C4-2B (cell line): ENCODE measurements around the gene KATNIP.
A peak's percentile ranks its signal among the peaks of the same experiment; 100 is the strongest.

Experiments
- H3K27ac ChIP-seq: fragments of 450-650 bp; 2 replicates; pipeline ENCODE4 v1.5.1; 2017
- CTCF ChIP-seq: fragments of 450-650 bp; conservative IDR thresholded peaks from 2 replicates; pipeline ENCODE4 v1.5.1; 2017; ENCODE audit warnings: mild to moderate bottlenecking
- ZFX ChIP-seq: fragments of 450-650 bp; IDR thresholded peaks from 2 replicates; pipeline ENCODE4 v1.6.1; 2017

The KATNIP gene

GRCh38 chr16:27579087-27579980 lies 29.4 kb downstream of the KATNIP start:
- H3K27ac ChIP-seq = no peak overlapping the region
- TF ChIP-seq ZFX (no peak), CTCF (no peak)

- TF ChIP-seq CTCF (no peak), ZFX (no peak)
- no peak overlapping the region for H3K27ac ChIP-seq
Observed at GRCh38 chr16:27582883-27583282, 32.9 kb downstream of the KATNIP start.

- peak overlapping the region; percentile 17; the same call in 1 of the 2 replicates for H3K27ac ChIP-seq
Observed at GRCh38 chr16:27583634-27584033, 33.7 kb downstream of the KATNIP start.

GRCh38 chr16:27585200-27585599 lies 35.3 kb downstream of the KATNIP start:
- H3K27ac ChIP-seq = peak overlapping the region; percentile 47; the same call in 1 of the 2 replicates
- TF ChIP-seq CTCF (no peak), ZFX (no peak)

More at GRCh38 chr16:27583634-27584033, 33.7 kb downstream of the KATNIP start:
- TF ChIP-seq ZFX = no peak
- TF ChIP-seq CTCF = no peak

GRCh38 chr16:27586711-27587110 lies 36.8 kb downstream of the KATNIP start:
- no peak for TF ChIP-seq CTCF
- TF ChIP-seq ZFX = no peak
- H3K27ac ChIP-seq = no peak overlapping the region

- H3K27ac ChIP-seq = no peak overlapping the region
- TF ChIP-seq ZFX (no peak), CTCF (no peak)
Observed at GRCh38 chr16:27588057-27588456, 38.1 kb downstream of the KATNIP start.

GRCh38 chr16:27591837-27592236 lies 41.9 kb downstream of the KATNIP start:
- TF ChIP-seq CTCF = no peak
- TF ChIP-seq ZFX = no peak
- no peak overlapping the region for H3K27ac ChIP-seq
